IMR-90 (cell line): ENCODE results near the gene SHISAL1. TPM values are rescaled to one million over a fixed set of nuclear protein-coding genes. Genes with fewer than 3 reads are reported as not detected.

Source experiments
- ATAC-seq: fragments of 200-7000 bp; cut with Tn5 transposase; 2 replicates; pipeline ENCODE4 v1.9.1; 2020; ENCODE audit warnings: low read depth, mild to moderate bottlenecking, moderate library complexity
- BruUV-seq: library from RNA; stranded (reverse); fragments of 400-500 nt; replicated peaks from 2 replicates; lab custom pipeline; 2021; lab: Mats Ljungman, UMichigan
- CTCF ChIA-PET: fragments of 300-600 bp; formaldehyde crosslinking; extraction: SDS; loops from one replicate; lab custom pipeline; 2021; ENCODE audit warnings: antibody characterized with exemption; lab: Yijun Ruan, JAX
- POLR2A ChIA-PET: fragments of 300-600 bp; sonication (Branson Sonifier 250); formaldehyde crosslinking; loops from one replicate; lab custom pipeline; 2022; ENCODE audit warnings: antibody characterized with exemption; ENCODE audit not compliant: unreplicated experiment; lab: Charles Lee
- DNase-seq: peaks from one replicate; pipeline ENCODE4 v3.0.0; 2013
- H2AFZ ChIP-seq: replicated peaks from 2 replicates; pipeline ENCODE3; 2013; ENCODE audit warnings: low read length, mild to moderate bottlenecking; ENCODE audit not compliant: poor library complexity
- H2AK5ac ChIP-seq: 2 replicates; pipeline ENCODE4 v1.6.1; 2013; ENCODE audit warnings: low read depth, low read length, inconsistent platforms
- H2AK9ac ChIP-seq: replicated peaks from 2 replicates; pipeline ENCODE3; 2013; ENCODE audit warnings: mild to moderate bottlenecking, low read depth, low read length, moderate library complexity; ENCODE audit not compliant: poor library complexity
- H2BK120ac ChIP-seq: 2 replicates; pipeline ENCODE4 v1.6.1; 2013; ENCODE audit warnings: low read depth, low read length, inconsistent platforms
- H2BK15ac ChIP-seq: 3 replicates; pipeline ENCODE4 v1.6.1; 2013; ENCODE audit warnings: low read depth, low read length, inconsistent platforms
- H2BK20ac ChIP-seq: 2 replicates; pipeline ENCODE4 v1.6.1; 2013; ENCODE audit warnings: low read depth, mild to moderate bottlenecking, inconsistent platforms, low read length, moderate library complexity
- H2BK5ac ChIP-seq: 2 replicates; pipeline ENCODE4 v1.6.1; 2013; ENCODE audit warnings: mild to moderate bottlenecking, low read depth, low read length, inconsistent platforms; ENCODE audit not compliant: poor library complexity, severe bottlenecking
- H3K14ac ChIP-seq: replicated peaks from 2 replicates; pipeline ENCODE4 v1.6.1; 2013; ENCODE audit warnings: low read depth, low read length, inconsistent platforms
- H3K18ac ChIP-seq: 2 replicates; pipeline ENCODE4 v1.6.1; 2013; ENCODE audit warnings: low read depth, low read length, control low read depth
- H3K23ac ChIP-seq: 2 replicates; pipeline ENCODE4 v1.6.1; 2013; ENCODE audit warnings: low read depth, low read length, inconsistent platforms
- H3K27ac ChIP-seq: 2 replicates; pipeline ENCODE4 v1.5.1; 2013; ENCODE audit warnings: mild to moderate bottlenecking, control low read depth, low read length; ENCODE audit not compliant: insufficient read depth
- H3K27me3 ChIP-seq: 2 replicates; pipeline ENCODE4 v1.6.1; 2013; ENCODE audit warnings: low read length; ENCODE audit not compliant: control insufficient read depth, insufficient read depth
- H3K36me3 ChIP-seq: 2 replicates; pipeline ENCODE4 v1.6.1; 2013; ENCODE audit warnings: low read length, mixed read lengths; ENCODE audit not compliant: control insufficient read depth, insufficient read depth
- H3K4ac ChIP-seq: 2 replicates; pipeline ENCODE4 v1.6.1; 2013; ENCODE audit warnings: low read depth, low read length, inconsistent platforms
- H3K4me1 ChIP-seq: 2 replicates; pipeline ENCODE4 v1.6.1; 2013; ENCODE audit warnings: low read length, mixed read lengths; ENCODE audit not compliant: control insufficient read depth, insufficient read depth
- H3K4me2 ChIP-seq: 2 replicates; pipeline ENCODE4 v1.6.1; 2013; ENCODE audit warnings: low read depth, mild to moderate bottlenecking, control low read depth, low read length, moderate library complexity
- H3K4me3 ChIP-seq: 2 replicates; pipeline ENCODE4 v1.5.1; 2013; ENCODE audit warnings: low read depth, mild to moderate bottlenecking, control low read depth, low read length, moderate library complexity; ENCODE audit not compliant: insufficient read depth
- H3K56ac ChIP-seq: 2 replicates; pipeline ENCODE4 v1.6.1; 2013; ENCODE audit warnings: low read length, inconsistent platforms; ENCODE audit not compliant: insufficient read depth; ENCODE audit errors: extremely low read depth
- H3K79me1 ChIP-seq, 2 experiments: 2 replicates each; pipeline ENCODE4 v1.6.1; 2013; ENCODE audit warnings: low read length in 2 of 2, inconsistent platforms in 1 of 2, low read depth in 1 of 2
- H3K9ac ChIP-seq: 2 replicates; pipeline ENCODE4 v1.6.1; 2013; ENCODE audit warnings: low read depth, low read length, control low read depth
- H3K9me1 ChIP-seq: 2 replicates; pipeline ENCODE4 v1.6.1; 2013; ENCODE audit warnings: low read length, inconsistent platforms; ENCODE audit not compliant: insufficient read depth
- H3K9me3 ChIP-seq: 2 replicates; pipeline ENCODE4 v1.6.1; 2013; ENCODE audit warnings: low read length; ENCODE audit not compliant: control insufficient read depth, insufficient read depth
- H4K20me1 ChIP-seq: 2 replicates; pipeline ENCODE4 v1.6.1; 2013; ENCODE audit warnings: low read length, inconsistent platforms; ENCODE audit not compliant: insufficient read depth
- H4K5ac ChIP-seq: 2 replicates; pipeline ENCODE4 v1.6.1; 2013; ENCODE audit warnings: mild to moderate bottlenecking, low read depth, low read length, control low read depth
- H4K8ac ChIP-seq, 2 experiments: 2 replicates each; pipeline ENCODE4 v1.6.1; 2013; ENCODE audit warnings: low read depth in 2 of 2, low read length in 2 of 2, control low read depth in 1 of 2, inconsistent platforms in 1 of 2
- H4K91ac ChIP-seq: 2 replicates; pipeline ENCODE4 v1.6.1; 2013; ENCODE audit warnings: low read depth, low read length, inconsistent platforms; ENCODE audit not compliant: insufficient read depth
- BHLHE40 ChIP-seq: fragments of 150-350 bp; IDR thresholded peaks from 2 replicates; pipeline ENCODE4 v1.6.1; 2016; ENCODE audit warnings: mild to moderate bottlenecking, low read depth, low read length
- CEBPB ChIP-seq: IDR thresholded peaks from 2 replicates; pipeline ENCODE4 v1.6.1; 2012; ENCODE audit warnings: low read depth, low read length, improper control_type of control experiment
- CHD1 ChIP-seq: IDR thresholded peaks from 2 replicates; pipeline ENCODE4 v1.6.1; 2012; ENCODE audit warnings: low read depth, low read length, improper control_type of control experiment
- CTCF ChIP-seq: conservative IDR thresholded peaks from 2 replicates; pipeline ENCODE4 v1.5.1; 2012; ENCODE audit warnings: mild to moderate bottlenecking, low read depth, low read length, improper control_type of control experiment
- ELK1 ChIP-seq: fragments of 150-350 bp; IDR thresholded peaks from 2 replicates; pipeline ENCODE4 v1.6.1; 2016; ENCODE audit warnings: low read depth, mild to moderate bottlenecking, low read length, moderate library complexity, borderline replicate concordance
- FOS ChIP-seq: fragments of 150-350 bp; IDR thresholded peaks from 2 replicates; pipeline ENCODE4 v1.6.1; 2016; ENCODE audit warnings: low read depth, low read length
- MAFK ChIP-seq: IDR thresholded peaks from 2 replicates; pipeline ENCODE4 v1.6.1; 2012; ENCODE audit warnings: low read depth, low read length, improper control_type of control experiment
- MAZ ChIP-seq: IDR thresholded peaks from 2 replicates; pipeline ENCODE4 v1.6.1; 2012; ENCODE audit warnings: low read depth, mild to moderate bottlenecking, low read length, improper control_type of control experiment, moderate library complexity, borderline replicate concordance
- MXI1 ChIP-seq: IDR thresholded peaks from 2 replicates; pipeline ENCODE4 v1.6.1; 2012; ENCODE audit warnings: low read depth, mild to moderate bottlenecking, low read length, moderate library complexity, borderline replicate concordance
- NFE2L2 ChIP-seq: fragments of 150-350 bp; IDR thresholded peaks from 2 replicates; pipeline ENCODE4 v1.6.1; 2016; ENCODE audit warnings: low read depth, mild to moderate bottlenecking, low read length
- POLR2A ChIP-seq: IDR thresholded peaks from 2 replicates; pipeline ENCODE4 v1.6.1; 2012; ENCODE audit warnings: mild to moderate bottlenecking, low read depth, low read length
- RAD21 ChIP-seq: IDR thresholded peaks from 2 replicates; pipeline ENCODE4 v1.6.1; 2012; ENCODE audit warnings: low read length, improper control_type of control experiment
- RCOR1 ChIP-seq: IDR thresholded peaks from 2 replicates; pipeline ENCODE4 v1.6.1; 2012; ENCODE audit warnings: mild to moderate bottlenecking, low read length, improper control_type of control experiment; ENCODE audit not compliant: insufficient replicate concordance
- RFX5 ChIP-seq: IDR thresholded peaks from 2 replicates; pipeline ENCODE4 v1.8.0; 2012; ENCODE audit warnings: low read depth, mild to moderate bottlenecking, low read length, moderate library complexity
- SMC3 ChIP-seq: fragments of 150-350 bp; IDR thresholded peaks from 2 replicates; pipeline ENCODE4 v1.6.1; 2016; ENCODE audit warnings: low read depth, mild to moderate bottlenecking, antibody characterized with exemption, low read length, moderate library complexity
- USF2 ChIP-seq: fragments of 150-350 bp; IDR thresholded peaks from 2 replicates; pipeline ENCODE4 v1.6.1; 2017; ENCODE audit warnings: mild to moderate bottlenecking, antibody characterized with exemption, low read length, low read depth
- WGBS, 2 experiments: methylation state at CpG; one replicate each; pipeline versions ENCODE4 v1.1.5 to v1.1.7; 2013; ENCODE audit warnings: missing lambda C conversion rate in 2 of 2; ENCODE audit not compliant: insufficient read length in 1 of 2; ENCODE audit errors: extremely low coverage in 2 of 2; 5-methylcytosine and 5-hydroxymethylcytosine counted together
- dilution Hi-C: fragments of 300-500 bp; cut with HindIII; formaldehyde crosslinking; loops from one replicate; pipeline ENCODE4 v1.14.3; 2018; ENCODE audit warnings: low sequenced_read_pairs; ENCODE audit not compliant: unreplicated experiment
- in situ Hi-C: fragments of 300-500 bp; cut with MboI; formaldehyde crosslinking; loops from 3 replicates; pipeline ENCODE4 v1.14.3; 2019; ENCODE audit warnings: low sequenced_read_pairs, inconsistent platforms, mixed read lengths
- intact Hi-C: fragments of 100-400 bp; cut with micrococcal nuclease; formaldehyde crosslinking; loops from 2 replicates; pipeline ENCODE4 v1.10.0; 2022
- polyA plus RNA-seq, 3 experiments: library from polyadenylated mRNA; depleted of rRNA; stranded (reverse); fragments of >200 nt; gene quantifications; 2 replicates each; pipeline ENCODE4 v1.2.3, GENCODE V29; 2012; ENCODE audit warnings: low replicate concordance in 1 of 3
- total RNA-seq: library from RNA; depleted of rRNA; stranded (reverse); fragments of >200 nt; gene quantifications from 2 replicates; pipeline ENCODE4 v1.2.3, GENCODE V29; 2012

Gene SHISAL1
- total and polyA plus RNA-seq, 2 of the 4 experiments (the other 2 are of a cell fraction) = 1.0 to 1.4 TPM

DNA sequence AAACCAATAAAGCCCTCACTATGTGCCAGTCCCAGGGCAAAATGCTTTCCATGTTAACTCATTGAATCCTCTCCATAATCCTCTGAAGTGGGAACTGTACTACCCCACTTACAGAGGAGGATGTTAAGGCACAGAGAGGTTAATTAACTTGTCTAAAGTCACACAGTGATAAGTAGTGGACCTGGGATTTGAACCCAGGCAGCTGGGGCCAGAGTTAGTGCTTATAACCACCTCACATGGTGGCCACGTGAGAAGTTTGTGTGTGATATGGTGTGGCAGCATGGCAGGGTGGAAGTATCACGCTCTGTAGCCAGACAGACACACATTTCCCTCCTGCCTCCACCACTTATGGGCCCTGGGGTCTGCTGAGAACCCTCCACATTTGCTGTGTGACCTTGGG is 115.5 kb downstream of the SHISAL1 start:
- no TSS peak for BruUV-seq
- Histone ChIP-seq H4K5ac (no peak overlapping the region), H4K8ac (no peak overlapping the region), H3K23ac (no peak overlapping the region), H3K56ac (no peak overlapping the region), H3K4ac (no peak overlapping the region), H2BK15ac (no peak overlapping the region), H3K9me3 (no peaks in the 10 kb centered on the region), H3K27me3 (peaks cover 35% of the 10 kb centered on the region), H3K14ac (no peak overlapping the region), H4K91ac (no peak overlapping the region), H3K79me1 (no peaks in the 10 kb centered on the region), H2AK9ac (no peak overlapping the region), H4K20me1 (no peaks in the 10 kb centered on the region), H2AK5ac (no peak overlapping the region), H3K9me1 (peaks cover 10% of the 10 kb centered on the region), H2BK5ac (no peak overlapping the region), H3K36me3 (no peaks in the 10 kb centered on the region), H2AFZ (no peak overlapping the region), H3K27ac (no peak overlapping the region), H3K4me2 (no peak overlapping the region), H2BK120ac (no peak overlapping the region), H3K9ac (no peak overlapping the region), H3K4me1 (peaks cover 19% of the 10 kb centered on the region), H3K4me3 (no peak overlapping the region), H2BK20ac (no peak overlapping the region), H3K18ac (no peak overlapping the region)
- CTCF ChIA-PET = no interaction called here
- dilution Hi-C loops = no loop called here
- TF ChIP-seq CEBPB (no peak), NFE2L2 (no peak), USF2 (no peak), MXI1 (no peak), SMC3 (no peak), CTCF (no peak), RCOR1 (no peak), MAFK (no peak), CHD1 (no peak), BHLHE40 (no peak), RAD21 (no peak), FOS (no peak), MAZ (no peak), RFX5 (no peak), POLR2A (no peak), ELK1 (no peak)
- WGBS, 2 experiments = no CpG with 5 or more reads among the region's 2 CpGs
- no peak for DNase-seq
- in situ Hi-C loops = no loop called here
- intact Hi-C loops = no loop called here
- ATAC-seq = no peak
- POLR2A ChIA-PET = no interaction called here
